ENCODE data around the gene KCND3. TPM values are rescaled to one million over a fixed set of nuclear protein-coding genes. Genes with fewer than 3 reads are reported as not detected.

Gene KCND3
- total RNA-seq, 4 donors from 2014 or later: 1.0 to 6.9 (median 3.9) TPM

DNA sequence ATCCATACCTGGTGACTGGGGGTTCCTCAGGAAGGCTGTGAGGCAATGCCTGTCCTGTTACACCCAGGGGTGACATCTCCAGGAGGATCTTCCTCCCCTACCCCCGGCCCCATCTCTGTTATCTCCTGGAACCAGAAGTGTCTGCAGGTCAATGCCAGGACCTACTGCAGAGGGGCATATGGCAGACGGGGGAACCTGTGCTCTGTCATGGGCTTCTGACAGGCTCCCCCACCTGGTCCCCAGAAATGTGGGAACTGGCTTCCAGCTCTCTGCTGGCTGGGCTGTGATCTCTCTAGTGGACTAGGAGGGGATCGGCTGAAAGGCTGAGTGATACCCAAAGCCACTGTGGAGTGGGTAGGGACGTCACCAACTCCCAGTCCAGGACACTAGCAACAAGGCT, 21.0 kb downstream of the KCND3 start:
- no peak for TF ChIP-seq POLR2A (IDR thresholded peaks at IDR 0.05)
- TF ChIP-seq, protein P1, sequence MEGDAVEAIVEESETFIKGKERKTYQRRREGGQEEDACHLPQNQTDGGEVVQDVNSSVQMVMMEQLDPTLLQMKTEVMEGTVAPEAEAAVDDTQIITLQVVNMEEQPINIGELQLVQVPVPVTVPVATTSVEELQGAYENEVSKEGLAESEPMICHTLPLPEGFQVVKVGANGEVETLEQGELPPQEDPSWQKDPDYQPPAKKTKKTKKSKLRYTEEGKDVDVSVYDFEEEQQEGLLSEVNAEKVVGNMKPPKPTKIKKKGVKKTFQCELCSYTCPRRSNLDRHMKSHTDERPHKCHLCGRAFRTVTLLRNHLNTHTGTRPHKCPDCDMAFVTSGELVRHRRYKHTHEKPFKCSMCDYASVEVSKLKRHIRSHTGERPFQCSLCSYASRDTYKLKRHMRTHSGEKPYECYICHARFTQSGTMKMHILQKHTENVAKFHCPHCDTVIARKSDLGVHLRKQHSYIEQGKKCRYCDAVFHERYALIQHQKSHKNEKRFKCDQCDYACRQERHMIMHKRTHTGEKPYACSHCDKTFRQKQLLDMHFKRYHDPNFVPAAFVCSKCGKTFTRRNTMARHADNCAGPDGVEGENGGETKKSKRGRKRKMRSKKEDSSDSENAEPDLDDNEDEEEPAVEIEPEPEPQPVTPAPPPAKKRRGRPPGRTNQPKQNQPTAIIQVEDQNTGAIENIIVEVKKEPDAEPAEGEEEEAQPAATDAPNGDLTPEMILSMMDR (IDR thresholded peaks at IDR 0.05): no peak
- no peak for TF ChIP-seq EP300 (IDR thresholded peaks at IDR 0.05)
- H3K4me3 ChIP-seq: no peak overlapping the region
- WGBS, 2 donors: 62 to 66% methylated on average over 4 of the region's 4 CpGs
- no peak overlapping the region for H3K27ac ChIP-seq
- no peaks in the 10 kb centered on the region for H3K4me1 ChIP-seq
- no peaks in the 10 kb centered on the region for H3K9me3 ChIP-seq
- no peaks in the 10 kb centered on the region for H3K36me3 ChIP-seq
- H3K27me3 ChIP-seq: no peaks in the 10 kb centered on the region
- no peak for DNase-seq (ENCODE audit: low spot score in 2 of 2)

DNA sequence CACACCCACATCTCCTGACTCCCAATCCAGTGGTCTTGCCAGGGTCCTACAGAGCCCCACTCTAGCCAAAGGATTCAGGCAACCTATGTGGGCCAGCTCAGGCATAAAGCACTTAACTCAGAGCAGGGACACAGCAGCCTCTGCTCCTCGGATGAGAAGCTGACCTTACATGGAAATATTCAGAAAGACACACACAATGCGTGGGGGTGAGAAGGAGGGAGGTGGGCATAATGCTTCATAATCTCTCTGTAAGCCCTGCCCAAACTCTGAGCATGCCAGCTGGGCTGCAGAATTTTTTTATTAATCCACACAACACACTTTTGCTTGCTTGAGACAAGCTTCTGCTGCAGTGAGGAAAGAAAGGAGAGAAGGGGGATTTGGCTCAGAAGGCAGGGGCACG, 21.6 kb downstream of the KCND3 start:
- H3K4me1 ChIP-seq: no peaks in the 10 kb centered on the region
- no peak for TF ChIP-seq POLR2A (IDR thresholded peaks at IDR 0.05)
- TF ChIP-seq EP300 (IDR thresholded peaks at IDR 0.05): no peak
- TF ChIP-seq, protein P1 (IDR thresholded peaks at IDR 0.05): no peak
- H3K36me3 ChIP-seq: no peaks in the 10 kb centered on the region
- WGBS, 2 donors: 59 to 66% methylated on average over 3 of the region's 3 CpGs
- no peaks in the 10 kb centered on the region for H3K27me3 ChIP-seq
- no peak overlapping the region for H3K4me3 ChIP-seq
- no peaks in the 10 kb centered on the region for H3K9me3 ChIP-seq
- no peak for DNase-seq (ENCODE audit: low spot score in 2 of 2)
- no peak overlapping the region for H3K27ac ChIP-seq

DNA sequence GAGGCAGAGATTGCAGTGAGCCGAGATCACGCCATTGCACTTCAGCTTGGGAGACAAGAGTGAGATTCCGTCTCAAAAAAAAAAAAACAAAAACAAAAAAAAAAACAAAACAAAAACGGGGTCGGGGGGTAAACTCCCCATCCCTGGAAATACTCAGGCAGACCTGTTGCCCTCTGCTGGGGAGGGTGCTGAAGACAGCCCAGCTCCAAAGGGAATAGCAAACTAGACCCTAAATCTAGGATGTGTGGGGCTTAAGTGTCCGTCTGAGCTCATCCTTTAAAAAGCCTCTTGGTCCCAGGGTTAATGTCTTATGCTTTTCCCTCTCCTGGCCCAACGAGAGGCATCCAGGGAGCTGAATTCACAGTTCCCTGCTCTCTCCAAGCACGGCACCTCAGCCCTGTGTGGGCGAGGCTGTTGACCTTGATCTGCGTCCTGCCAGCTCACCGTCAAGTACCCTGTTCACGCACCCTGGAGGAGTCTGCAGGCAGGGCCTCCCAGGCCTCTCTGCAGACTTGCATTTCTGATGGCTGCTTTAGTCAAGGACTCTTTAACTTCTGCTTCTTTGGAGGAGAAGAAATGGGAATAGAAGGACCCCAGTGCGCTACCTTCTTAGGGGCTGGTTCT, 22.3 kb downstream of the KCND3 start:
- H3K36me3 ChIP-seq: no peaks in the 10 kb centered on the region
- H3K27me3 ChIP-seq: no peaks in the 10 kb centered on the region
- H3K27ac ChIP-seq: no peak overlapping the region
- H3K4me1 ChIP-seq: no peaks in the 10 kb centered on the region
- H3K9me3 ChIP-seq: no peaks in the 10 kb centered on the region
- TF ChIP-seq, protein P1 (IDR thresholded peaks at IDR 0.05): no peak
- TF ChIP-seq EP300 (IDR thresholded peaks at IDR 0.05): no peak
- TF ChIP-seq POLR2A (IDR thresholded peaks at IDR 0.05): no peak
- no peak overlapping the region for H3K4me3 ChIP-seq
- WGBS, 2 donors: 63 to 72% methylated on average over 13 of the region's 13 CpGs
- no peak for DNase-seq (ENCODE audit: low spot score in 2 of 2)

DNA sequence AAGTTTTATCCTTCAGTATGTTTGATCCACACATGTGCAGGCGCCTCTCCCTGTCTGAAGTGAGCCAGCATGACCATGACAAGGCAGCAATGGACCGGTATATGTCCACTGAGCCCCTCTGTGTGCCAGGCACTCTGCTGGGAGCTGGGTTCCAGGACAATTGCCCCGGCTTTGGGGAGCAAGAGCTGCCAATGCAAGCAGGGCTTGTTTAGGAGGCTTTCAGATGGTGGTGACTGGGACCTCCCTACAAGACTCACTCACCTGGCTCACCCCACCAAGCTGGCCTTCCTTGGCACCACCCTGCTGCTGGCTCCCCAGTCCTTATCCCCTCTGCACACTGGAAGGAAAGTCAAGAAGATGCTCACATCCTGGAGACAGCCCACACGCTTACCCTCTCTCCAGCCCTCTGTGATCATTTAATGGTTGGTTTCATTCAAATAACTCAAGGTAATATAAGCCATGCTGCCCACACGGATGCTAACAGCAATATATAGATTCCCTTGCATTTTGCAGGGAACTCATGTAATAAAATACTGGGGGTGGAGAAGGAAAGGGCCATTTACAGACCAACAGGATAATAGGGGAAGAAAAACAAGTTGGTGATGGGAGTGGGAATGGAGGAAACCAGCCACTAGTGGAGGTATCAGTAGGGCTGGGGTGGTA, 23.6 kb downstream of the KCND3 start:
- Histone ChIP-seq H3K27ac (no peak overlapping the region), H3K4me3 (no peak overlapping the region)

More for the DNA sequence above, 23.6 kb downstream of the KCND3 start:
- Histone ChIP-seq H3K9me3 (no peaks in the 10 kb centered on the region), H3K36me3 (no peaks in the 10 kb centered on the region), H3K27me3 (no peaks in the 10 kb centered on the region), H3K4me1 (no peaks in the 10 kb centered on the region)
- TF ChIP-seq POLR2A (IDR thresholded peaks at IDR 0.05): no peak
- TF ChIP-seq EP300 (IDR thresholded peaks at IDR 0.05): no peak
- TF ChIP-seq, protein P1 (IDR thresholded peaks at IDR 0.05): no peak
- DNase-seq (ENCODE audit: low spot score in 2 of 2): no peak
- WGBS, 2 donors: 78 to 80% methylated on average over 5 of the region's 5 CpGs

All from tibial nerve (tissue), 4 donors.